Measurements from ENCODE around the gene PLOD1.

DNA sequence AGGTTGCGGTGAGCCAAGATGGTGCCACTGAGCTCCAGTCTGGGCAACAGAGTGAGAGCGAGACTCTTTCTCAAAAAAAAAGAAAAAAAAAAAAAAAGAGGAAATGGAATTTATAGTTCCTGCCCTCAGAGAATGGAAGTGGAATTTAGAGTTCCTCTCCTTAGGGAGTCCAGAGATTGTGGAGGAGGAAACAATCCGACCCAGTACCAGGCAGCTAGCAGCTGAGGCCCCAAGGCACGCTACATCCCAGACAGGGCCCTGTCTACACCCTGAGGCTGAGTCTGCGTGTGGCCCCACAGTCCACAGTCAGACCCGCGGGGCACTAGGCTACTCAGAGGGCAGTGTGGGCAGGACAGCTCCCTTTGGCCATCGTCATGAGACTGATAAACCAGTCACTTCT is 43.8 kb downstream of the PLOD1 start:
- TF ChIP-seq, protein P1, sequence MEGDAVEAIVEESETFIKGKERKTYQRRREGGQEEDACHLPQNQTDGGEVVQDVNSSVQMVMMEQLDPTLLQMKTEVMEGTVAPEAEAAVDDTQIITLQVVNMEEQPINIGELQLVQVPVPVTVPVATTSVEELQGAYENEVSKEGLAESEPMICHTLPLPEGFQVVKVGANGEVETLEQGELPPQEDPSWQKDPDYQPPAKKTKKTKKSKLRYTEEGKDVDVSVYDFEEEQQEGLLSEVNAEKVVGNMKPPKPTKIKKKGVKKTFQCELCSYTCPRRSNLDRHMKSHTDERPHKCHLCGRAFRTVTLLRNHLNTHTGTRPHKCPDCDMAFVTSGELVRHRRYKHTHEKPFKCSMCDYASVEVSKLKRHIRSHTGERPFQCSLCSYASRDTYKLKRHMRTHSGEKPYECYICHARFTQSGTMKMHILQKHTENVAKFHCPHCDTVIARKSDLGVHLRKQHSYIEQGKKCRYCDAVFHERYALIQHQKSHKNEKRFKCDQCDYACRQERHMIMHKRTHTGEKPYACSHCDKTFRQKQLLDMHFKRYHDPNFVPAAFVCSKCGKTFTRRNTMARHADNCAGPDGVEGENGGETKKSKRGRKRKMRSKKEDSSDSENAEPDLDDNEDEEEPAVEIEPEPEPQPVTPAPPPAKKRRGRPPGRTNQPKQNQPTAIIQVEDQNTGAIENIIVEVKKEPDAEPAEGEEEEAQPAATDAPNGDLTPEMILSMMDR (IDR thresholded peaks at IDR 0.05; ENCODE audit: low read depth, low read length, poor library complexity, severe bottlenecking): no peak
- no peak for TF ChIP-seq EZH2phosphoT487 (IDR thresholded peaks at IDR 0.05; ENCODE audit: borderline replicate concordance, low read length)
